H1 (cell line): Measurements from ENCODE around the gene SLC26A1. TPM values are rescaled to one million over a fixed set of nuclear protein-coding genes. Genes with fewer than 3 reads are reported as not detected.

ENCODE experiments used
- CTCF ChIA-PET: fragments of 300-600 bp; sonication (Branson Sonifier 250); formaldehyde crosslinking; loops from one replicate; lab custom pipeline; 2021; ENCODE audit not compliant: partially characterized antibody; lab: Charles Lee
- POLR2A ChIA-PET: fragments of 300-600 bp; sonication (Branson Sonifier 250); formaldehyde crosslinking; loops from one replicate; lab custom pipeline; 2021; ENCODE audit warnings: inconsistent platforms; ENCODE audit not compliant: partially characterized antibody; lab: Charles Lee
- DNase-seq, 2 experiments: peaks; one replicate each; pipeline versions ENCODE4 v3.0.0 to v3.0.0-alpha.2; 2010 to 2022; ENCODE audit warnings: low spot score in 2 of 2, low read depth in 1 of 2, mixed read lengths in 1 of 2
- FAIRE-seq: peaks from 2 replicates; lab custom pipeline; 2011; peaks lifted over from hg19 to GRCh38; lab: Jason Lieb, UNC
- H2AFZ ChIP-seq: 2 replicates; pipeline ENCODE4 v1.8.1; 2012; ENCODE audit warnings: low read length, inconsistent platforms
- H2AK5ac ChIP-seq: 2 replicates; pipeline ENCODE4 v1.6.1; 2013; ENCODE audit warnings: low read depth, low read length
- H2BK120ac ChIP-seq: replicated peaks from 2 replicates; pipeline ENCODE3; 2013; ENCODE audit warnings: low read depth, low read length, inconsistent platforms
- H2BK12ac ChIP-seq: 2 replicates; pipeline ENCODE4 v1.6.1; 2013; ENCODE audit warnings: low read depth, low read length
- H2BK15ac ChIP-seq: 2 replicates; pipeline ENCODE4 v1.6.1; 2013; ENCODE audit warnings: low read length
- H2BK20ac ChIP-seq: 2 replicates; pipeline ENCODE4 v1.6.1; 2013; ENCODE audit warnings: low read length
- H2BK5ac ChIP-seq: 2 replicates; pipeline ENCODE4 v1.6.1; 2013; ENCODE audit warnings: low read depth, low read length
- H3K14ac ChIP-seq: 2 replicates; pipeline ENCODE4 v1.6.1; 2013; ENCODE audit warnings: inconsistent platforms; ENCODE audit not compliant: insufficient read length
- H3K18ac ChIP-seq: 2 replicates; pipeline ENCODE4 v1.6.1; 2013; ENCODE audit warnings: low read length; ENCODE audit errors: extremely low read depth
- H3K23ac ChIP-seq: 2 replicates; pipeline ENCODE4 v1.6.1; 2013; ENCODE audit warnings: inconsistent platforms; ENCODE audit not compliant: insufficient read length
- H3K23me2 ChIP-seq: 2 replicates; pipeline ENCODE4 v1.6.1; 2013; ENCODE audit warnings: low read depth, low read length
- H3K27ac ChIP-seq: 2 replicates; pipeline ENCODE4 v1.6.1; 2011; ENCODE audit warnings: low read depth, low read length, inconsistent platforms
- H3K27me3 ChIP-seq, 4 experiments: replicated peaks in 1 of 4; 1 replicate in 1 of 4; 2 replicates in 3 of 4; pipeline versions ENCODE4 v1.6.1 to v1.8.1; 2011 to 2013; ENCODE audit warnings: low read length in 3 of 4, mild to moderate bottlenecking in 3 of 4, inconsistent platforms in 2 of 4, mixed read lengths in 2 of 4, moderate library complexity in 1 of 4; ENCODE audit not compliant: control insufficient read depth in 3 of 4, insufficient read depth in 3 of 4; ENCODE audit errors: extremely low read depth in 1 of 4
- H3K36me3 ChIP-seq, 4 experiments: 2 replicates each; pipeline versions ENCODE4 v1.6.1 to v1.8.1; 2011 to 2013; ENCODE audit warnings: mild to moderate bottlenecking in 4 of 4, low read length in 3 of 4, moderate library complexity in 2 of 4, control low read depth in 1 of 4, inconsistent platforms in 1 of 4; ENCODE audit not compliant: insufficient read depth in 4 of 4, control insufficient read depth in 2 of 4
- H3K4ac ChIP-seq: replicated peaks from 2 replicates; pipeline ENCODE3; 2013; ENCODE audit warnings: low read length, low read depth, mixed read lengths, inconsistent platforms; ENCODE audit not compliant: insufficient read length
- H3K4me1 ChIP-seq, 4 experiments: replicated peaks in 1 of 4; 1 replicate in 1 of 4; 2 replicates in 3 of 4; pipeline versions ENCODE4 v1.6.1 to v1.8.1; 2011 to 2013; ENCODE audit warnings: low read length in 3 of 4, inconsistent platforms in 2 of 4, mixed read lengths in 1 of 4; ENCODE audit not compliant: insufficient read depth in 4 of 4, control insufficient read depth in 3 of 4
- H3K4me2 ChIP-seq, 2 experiments: 2 replicates each; pipeline versions ENCODE4 v1.6.1 to v1.8.1; 2011 to 2013; ENCODE audit warnings: low read depth in 2 of 2, low read length in 2 of 2, control low read depth in 1 of 2, inconsistent platforms in 1 of 2, mild to moderate bottlenecking in 1 of 2; ENCODE audit not compliant: insufficient read depth in 1 of 2
- H3K4me3 ChIP-seq, 4 experiments: fragments of 200-600, 300-600 bp in 1 of 4; sonication (generic), shearing (Covaris generic), sonication (Bioruptor Twin) in 1 of 4; 2 replicates each; pipeline versions ENCODE4 v1.5.1 to v1.8.1; 2011 to 2016; ENCODE audit warnings: low read length in 4 of 4, low read depth in 3 of 4, control low read depth in 2 of 4, inconsistent platforms in 2 of 4, mild to moderate bottlenecking in 2 of 4, mixed read lengths in 1 of 4, moderate library complexity in 1 of 4; ENCODE audit not compliant: insufficient read depth in 2 of 4; ENCODE audit errors: extremely low read depth in 1 of 4
- H3K56ac ChIP-seq: replicated peaks from 2 replicates; pipeline ENCODE3; 2013; ENCODE audit warnings: low read depth, mild to moderate bottlenecking, mixed read lengths, low read length, inconsistent platforms; ENCODE audit not compliant: insufficient read length
- H3K79me1 ChIP-seq: 2 replicates; pipeline ENCODE4 v1.6.1; 2013; ENCODE audit warnings: low read depth, low read length, control low read depth
- H3K79me2 ChIP-seq, 2 experiments: 2 replicates each; pipeline versions ENCODE4 v1.6.1 to v1.8.1; 2012 to 2013; ENCODE audit warnings: low read length in 2 of 2, mild to moderate bottlenecking in 2 of 2, inconsistent platforms in 1 of 2; ENCODE audit not compliant: insufficient read depth in 2 of 2, control insufficient read depth in 1 of 2
- H3K9ac ChIP-seq, 4 experiments: replicated peaks in 1 of 4; 1 replicate in 1 of 4; 2 replicates in 3 of 4; pipeline versions ENCODE4 v1.6.1 to v1.8.1; 2011 to 2013; ENCODE audit warnings: low read depth in 3 of 4, low read length in 3 of 4, control low read depth in 2 of 4, mild to moderate bottlenecking in 2 of 4, moderate library complexity in 2 of 4, inconsistent platforms in 1 of 4; ENCODE audit errors: extremely low read depth in 1 of 4
- H3K9me3 ChIP-seq, 2 experiments: 2 replicates each; pipeline versions ENCODE4 v1.6.1 to v1.8.1; 2012 to 2013; ENCODE audit warnings: mild to moderate bottlenecking in 2 of 2, moderate library complexity in 2 of 2, control low read depth in 1 of 2, inconsistent platforms in 1 of 2, low read depth in 1 of 2, low read length in 1 of 2, mixed read lengths in 1 of 2; ENCODE audit not compliant: insufficient read depth in 2 of 2
- H4K20me1 ChIP-seq, 2 experiments: replicated peaks in 1 of 2; 2 replicates each; pipeline versions ENCODE3 to v1.8.1; 2011 to 2013; ENCODE audit warnings: inconsistent platforms in 2 of 2, low read length in 2 of 2, mild to moderate bottlenecking in 1 of 2; ENCODE audit not compliant: insufficient read depth in 2 of 2, control insufficient read depth in 1 of 2
- H4K5ac ChIP-seq: 2 replicates; pipeline ENCODE4 v1.6.1; 2013; ENCODE audit warnings: low read length, low read depth, mixed read lengths, inconsistent platforms; ENCODE audit not compliant: insufficient read length
- H4K8ac ChIP-seq: 2 replicates; pipeline ENCODE4 v1.8.0; 2013; ENCODE audit warnings: mild to moderate bottlenecking, moderate library complexity, low read length, inconsistent platforms; ENCODE audit not compliant: insufficient read depth; ENCODE audit errors: extremely low read depth
- H4K91ac ChIP-seq: replicated peaks from 2 replicates; pipeline ENCODE3; 2013; ENCODE audit warnings: low read length, mixed read lengths, inconsistent platforms; ENCODE audit not compliant: insufficient read length
- WGBS, 2 experiments: shearing (Covaris generic) in 1 of 2; methylation state at CpG; one replicate each; pipeline versions ENCODE4 v1.1.6 to v1.1.7; 2013 to 2015; ENCODE audit warnings: low lambda C conversion rate in 2 of 2, mixed read lengths in 2 of 2, inconsistent platforms in 1 of 2, low coverage in 1 of 2, missing lambda C conversion rate in 1 of 2; ENCODE audit not compliant: insufficient replicate concordance in 2 of 2, insufficient coverage in 1 of 2, insufficient read length in 1 of 2; ENCODE audit errors: extremely low coverage in 1 of 2, missing lambda C conversion rate in 1 of 2; 5-methylcytosine and 5-hydroxymethylcytosine counted together
- polyA plus RNA-seq, 7 experiments: library from polyadenylated mRNA; depleted of rRNA in 3 of 7; stranded (reverse) in 5 of 7; unstranded in 2 of 7; fragments of >200 nt in 5 of 7; fragments of 200-250 nt in 2 of 7; gene quantifications; 1 replicate in 5 of 7; 2 replicates in 1 of 7; 4 replicates in 1 of 7; pipeline versions ENCODE4 v1.2.1 to v1.2.3, GENCODE V29; 2011 to 2013; ENCODE audit warnings: missing spikeins in 2 of 7, mixed read lengths in 2 of 7
- total RNA-seq: library from RNA; stranded (reverse); fragmentation: NEBNext Ultra II Directional; extraction: Animal tissue kit (Norgen Biotek cat#: 25700); gene quantifications from 2 replicates; pipeline ENCODE4 v1.2.1, GENCODE V29; 2021

Gene SLC26A1
- total and polyA plus RNA-seq, 2 of the 8 experiments (the other 6 are each of a cell fraction or from before 2014, with no cell fraction given), result 0.11 TPM; not detected in 1

GRCh38 chr4:991451-992296 is 1.5 kb downstream of the SLC26A1 start:
- Histone ChIP-seq H3K4me3 (no peak overlapping the region), H3K23ac (no peak overlapping the region), H3K9me3 (no peaks in the 10 kb centered on the region), H3K56ac (no peak overlapping the region), H3K23me2 (peaks cover 3% of the 10 kb centered on the region; the same call in 1 of the 2 replicates), H3K27ac (no peak overlapping the region), H3K79me2 (no peaks in the 10 kb centered on the region), H3K4me1 (peaks cover 0 to 2% (median 0%) of the 10 kb centered on the region in 4 experiments; a peak in 2 of 7 replicates), H2AFZ (no peak overlapping the region), H3K4me2 (no peak overlapping the region), H2BK15ac (no peak overlapping the region), H2AK5ac (no peak overlapping the region), H3K27me3 (peaks cover 3 to 19% (median 12%) of the 10 kb centered on the region in 4 experiments), H2BK120ac (no peak overlapping the region), H3K79me1 (no peaks in the 10 kb centered on the region), H2BK20ac (no peak overlapping the region), H3K18ac (no peak overlapping the region), H2BK12ac (no peak overlapping the region), H3K36me3 (no peaks in the 10 kb centered on the region; a peak in 1 of 8 replicates), H3K9ac (no peak overlapping the region), H4K8ac (no peak overlapping the region), H3K4ac (no peak overlapping the region), H4K91ac (no peak overlapping the region), H3K14ac (no peak overlapping the region), H4K20me1 (peaks cover 2 to 12% of the 10 kb centered on the region in 2 experiments), H2BK5ac (no peak overlapping the region), H4K5ac (no peak overlapping the region)
- CTCF ChIA-PET, result interaction anchor here (0.5 kb wide), 1 partner anchor 104 kb away, joined by 3 read pairs; no protein-coding TSS in a partner anchor
- WGBS, 2 experiments, result 96% methylated on average over 38 of the region's 50 CpGs; no CpG with 5 or more reads in 1 of the 2 experiments
- DNase-seq, result no peak
- POLR2A ChIA-PET, result no interaction called here
- FAIRE-seq, result no peak
